Measurements from ENCODE around the gene THAP7.

Gene THAP7

DNA sequence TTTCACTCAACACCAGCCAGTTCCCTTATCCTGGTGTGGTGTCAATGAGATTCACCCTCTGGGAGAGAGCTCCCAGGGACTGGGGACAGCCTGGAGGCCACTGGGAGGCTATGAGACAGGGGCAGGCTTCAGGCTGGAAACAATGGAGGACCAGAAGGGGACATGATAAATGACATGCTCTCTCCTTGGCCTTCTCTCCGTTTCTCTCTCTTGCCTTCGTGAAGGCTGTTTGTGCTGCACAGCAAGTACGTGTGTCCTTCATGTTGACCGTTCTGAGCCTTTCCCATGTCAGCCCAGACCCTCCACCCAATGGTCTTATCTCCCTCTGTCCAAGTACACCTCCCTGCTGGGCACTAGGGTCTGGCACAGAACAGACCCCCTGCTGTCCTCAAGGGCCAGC is 21.4 kb downstream of the THAP7 start:
- H3K9ac ChIP-seq (ENCODE audit: low read length) = no peak overlapping the region
- peaks cover 6% of the 10 kb centered on the region; the same call in 1 of the 2 replicates for H3K36me3 ChIP-seq (ENCODE audit: control insufficient read depth, insufficient read depth, low read length)
- peaks cover 12% of the 10 kb centered on the region for H3K9me3 ChIP-seq (ENCODE audit: control insufficient read depth, insufficient read depth, low read depth, low read length)
- H3K27ac ChIP-seq (ENCODE audit: low read depth, low read length) = no peak overlapping the region
- H3K27me3 ChIP-seq (ENCODE audit: control insufficient read depth, insufficient read depth, low read length) = peaks cover 48% of the 10 kb centered on the region
- H3K4me3 ChIP-seq (ENCODE audit: low read depth, low read length) = no peak overlapping the region
- H3K4me1 ChIP-seq (ENCODE audit: control insufficient read depth, insufficient read depth, low read length) = peaks cover 16% of the 10 kb centered on the region

DNA sequence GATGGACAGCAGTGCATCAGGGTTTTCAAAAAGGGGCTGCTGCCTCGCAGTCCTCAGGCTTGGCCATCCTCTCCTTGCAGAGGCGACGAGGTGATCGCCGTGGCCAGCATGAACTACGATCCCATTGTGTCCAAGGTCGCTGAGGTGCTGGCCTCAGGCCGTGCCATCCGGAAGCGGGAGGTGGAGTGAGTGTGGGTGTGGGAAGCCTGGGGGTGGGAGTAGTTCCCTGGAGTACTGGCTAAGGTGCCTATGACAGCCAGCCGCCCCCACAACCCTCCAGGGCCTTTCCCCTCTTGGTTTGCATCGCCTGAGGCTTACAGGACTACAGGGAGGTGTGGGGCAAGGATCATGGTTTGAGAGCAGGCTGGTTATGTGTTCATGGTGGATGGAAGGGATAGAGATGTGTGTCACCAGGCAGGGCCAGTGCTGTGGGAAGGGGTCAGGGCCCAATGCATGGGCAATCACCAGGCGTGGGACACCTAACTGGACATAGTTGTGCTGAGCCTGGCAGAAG is 21.9 kb downstream of the THAP7 start:
- Histone ChIP-seq H3K27me3 (ENCODE audit: control insufficient read depth, insufficient read depth, low read length) (peaks cover 49% of the 10 kb centered on the region), H3K4me1 (ENCODE audit: control insufficient read depth, insufficient read depth, low read length) (peaks cover 16% of the 10 kb centered on the region), H3K4me3 (ENCODE audit: low read depth, low read length) (peak overlapping the region; percentile 43), H3K36me3 (ENCODE audit: control insufficient read depth, insufficient read depth, low read length) (0 out of 2 replicates have a peak, but pooled peaks cover 5% of the 10 kb centered on the region), H3K9ac (ENCODE audit: low read length) (peak overlapping the region; percentile 28), H3K9me3 (ENCODE audit: control insufficient read depth, insufficient read depth, low read depth, low read length) (peaks cover 12% of the 10 kb centered on the region), H3K27ac (ENCODE audit: low read depth, low read length) (no peak overlapping the region)

DNA sequence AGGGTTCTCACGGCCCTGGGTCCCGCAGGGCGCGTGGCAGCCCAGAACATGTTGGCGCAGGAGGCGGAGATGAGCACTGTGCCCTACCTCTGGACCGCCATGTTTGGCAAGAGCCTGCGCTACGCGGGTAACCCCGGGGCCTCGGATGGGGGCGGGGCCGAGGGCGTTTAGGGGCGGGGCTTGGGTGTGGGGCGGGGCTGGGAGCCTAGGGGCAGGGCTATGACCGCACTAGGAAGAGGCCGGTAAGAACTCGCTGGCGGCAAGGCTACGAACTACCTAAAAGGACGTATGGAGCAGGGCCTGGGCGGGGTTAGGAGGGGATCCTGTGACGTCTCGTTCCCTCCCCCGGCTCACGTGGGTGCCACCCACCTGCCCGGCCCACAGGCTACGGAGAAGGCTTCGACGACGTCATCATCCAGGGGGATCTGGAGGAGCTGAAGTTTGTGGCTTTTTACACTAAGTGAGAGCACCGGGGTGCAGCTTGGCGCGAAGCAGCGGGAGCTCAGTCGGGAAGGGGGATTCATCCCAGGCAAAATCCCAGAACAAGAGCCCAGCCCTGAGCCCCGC is 22.6 kb downstream of the THAP7 start:
- 0 out of 2 replicates have a peak, but pooled peaks cover 5% of the 10 kb centered on the region for H3K36me3 ChIP-seq (ENCODE audit: control insufficient read depth, insufficient read depth, low read length)
- H3K9ac ChIP-seq (ENCODE audit: low read length) = peak overlapping the region; percentile 28
- peaks cover 16% of the 10 kb centered on the region for H3K4me1 ChIP-seq (ENCODE audit: control insufficient read depth, insufficient read depth, low read length)
- H3K27me3 ChIP-seq (ENCODE audit: control insufficient read depth, insufficient read depth, low read length) = peaks cover 54% of the 10 kb centered on the region
- peak overlapping the region; percentile 45 for H3K4me3 ChIP-seq (ENCODE audit: low read depth, low read length)
- H3K27ac ChIP-seq (ENCODE audit: low read depth, low read length) = no peak overlapping the region
- peaks cover 12% of the 10 kb centered on the region for H3K9me3 ChIP-seq (ENCODE audit: control insufficient read depth, insufficient read depth, low read depth, low read length)

GRCh38 chr22:20978419-20978818 is 23.5 kb downstream of the THAP7 start:
- H3K27me3 ChIP-seq (ENCODE audit: control insufficient read depth, insufficient read depth, low read length) = peaks cover 61% of the 10 kb centered on the region
- H3K27ac ChIP-seq (ENCODE audit: low read depth, low read length) = no peak overlapping the region
- H3K4me3 ChIP-seq (ENCODE audit: low read depth, low read length) = 0 out of 2 replicates have a peak overlapping the region, but pooled peaks have one; percentile 45
- H3K4me1 ChIP-seq (ENCODE audit: control insufficient read depth, insufficient read depth, low read length) = peaks cover 16% of the 10 kb centered on the region
- H3K36me3 ChIP-seq (ENCODE audit: control insufficient read depth, insufficient read depth, low read length) = no peaks in the 10 kb centered on the region
- H3K9me3 ChIP-seq (ENCODE audit: control insufficient read depth, insufficient read depth, low read depth, low read length) = peaks cover 12% of the 10 kb centered on the region
- H3K9ac ChIP-seq (ENCODE audit: low read length) = no peak overlapping the region

DNA sequence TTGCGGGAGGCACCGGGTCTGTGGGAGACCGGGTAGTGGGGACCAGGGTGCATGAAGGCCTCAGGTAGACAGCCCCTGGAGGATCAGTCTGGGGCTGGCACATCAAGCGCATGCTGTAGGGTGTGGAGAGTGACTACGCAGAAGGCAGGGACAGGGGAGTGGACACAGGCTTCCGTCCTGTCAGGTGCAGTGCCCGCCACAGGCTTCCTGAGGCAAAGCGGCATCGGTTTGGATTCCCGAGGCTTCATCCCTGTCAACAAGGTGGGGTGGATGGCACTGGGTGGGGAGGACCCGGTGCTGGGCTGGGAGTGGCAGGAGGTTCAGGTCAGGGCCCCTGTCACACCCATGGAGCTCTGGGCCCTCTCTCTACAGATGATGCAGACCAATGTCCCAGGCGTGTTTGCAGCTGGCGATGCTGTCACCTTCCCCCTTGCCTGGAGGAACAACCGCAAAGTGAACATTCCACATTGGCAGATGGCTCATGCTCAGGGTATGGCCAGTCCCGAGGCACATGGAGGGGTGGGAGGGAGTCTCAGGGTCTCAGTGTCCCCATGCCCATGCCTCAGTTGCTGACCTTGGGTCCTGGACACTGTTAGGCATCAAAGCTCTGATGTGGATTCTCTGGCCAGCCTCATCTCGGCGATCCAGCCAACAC is 24.3 kb downstream of the THAP7 start:
- Histone ChIP-seq H3K4me1 (ENCODE audit: control insufficient read depth, insufficient read depth, low read length) (peaks cover 13% of the 10 kb centered on the region), H3K27ac (ENCODE audit: low read depth, low read length) (no peak overlapping the region), H3K36me3 (ENCODE audit: control insufficient read depth, insufficient read depth, low read length) (no peaks in the 10 kb centered on the region), H3K27me3 (ENCODE audit: control insufficient read depth, insufficient read depth, low read length) (peaks cover 61% of the 10 kb centered on the region), H3K4me3 (ENCODE audit: low read depth, low read length) (no peak overlapping the region), H3K9ac (ENCODE audit: low read length) (no peak overlapping the region), H3K9me3 (ENCODE audit: control insufficient read depth, insufficient read depth, low read depth, low read length) (peaks cover 12% of the 10 kb centered on the region)

GRCh38 chr22:20977019-20977418 is 24.9 kb downstream of the THAP7 start:
- Histone ChIP-seq H3K9me3 (ENCODE audit: control insufficient read depth, insufficient read depth, low read depth, low read length) (peaks cover 12% of the 10 kb centered on the region), H3K36me3 (ENCODE audit: control insufficient read depth, insufficient read depth, low read length) (no peaks in the 10 kb centered on the region), H3K27ac (ENCODE audit: low read depth, low read length) (no peak overlapping the region), H3K9ac (ENCODE audit: low read length) (no peak overlapping the region), H3K4me3 (ENCODE audit: low read depth, low read length) (no peak overlapping the region), H3K27me3 (ENCODE audit: control insufficient read depth, insufficient read depth, low read length) (peaks cover 61% of the 10 kb centered on the region), H3K4me1 (ENCODE audit: control insufficient read depth, insufficient read depth, low read length) (peaks cover 13% of the 10 kb centered on the region)

DNA sequence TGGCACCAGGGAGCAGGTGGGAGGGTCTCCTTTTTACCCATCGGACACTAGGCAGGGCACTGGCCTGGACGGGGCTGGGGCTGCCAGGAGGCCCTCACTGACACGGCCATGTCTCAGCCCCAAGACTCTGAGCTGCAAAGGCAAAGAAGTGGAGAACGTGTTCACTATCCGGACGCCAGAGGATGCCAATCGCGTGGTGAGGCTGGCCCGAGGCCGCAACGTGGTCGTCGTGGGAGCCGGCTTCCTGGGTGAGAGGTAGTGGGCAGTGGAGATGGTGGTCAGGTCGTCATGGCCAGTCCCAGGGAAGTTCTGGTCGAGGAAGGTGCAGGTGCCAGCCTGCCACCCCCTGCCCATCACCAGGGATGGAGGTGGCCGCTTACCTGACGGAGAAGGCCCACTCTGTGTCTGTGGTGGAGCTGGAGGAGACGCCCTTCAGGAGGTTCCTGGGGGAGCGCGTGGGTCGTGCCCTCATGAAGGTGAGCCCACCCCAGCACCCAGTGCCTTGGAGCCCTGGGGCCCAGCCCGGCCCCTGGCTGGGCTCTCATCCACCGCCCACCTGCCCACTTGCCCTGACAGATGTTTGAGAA is 25.5 kb downstream of the THAP7 start:
- Histone ChIP-seq H3K27ac (ENCODE audit: low read depth, low read length) (no peak overlapping the region), H3K4me3 (ENCODE audit: low read depth, low read length) (no peak overlapping the region), H3K36me3 (ENCODE audit: control insufficient read depth, insufficient read depth, low read length) (no peaks in the 10 kb centered on the region), H3K27me3 (ENCODE audit: control insufficient read depth, insufficient read depth, low read length) (peaks cover 63% of the 10 kb centered on the region), H3K4me1 (ENCODE audit: control insufficient read depth, insufficient read depth, low read length) (peaks cover 10% of the 10 kb centered on the region), H3K9me3 (ENCODE audit: control insufficient read depth, insufficient read depth, low read depth, low read length) (peaks cover 12% of the 10 kb centered on the region), H3K9ac (ENCODE audit: low read length) (no peak overlapping the region)

- peaks cover 8% of the 10 kb centered on the region for H3K4me1 ChIP-seq (ENCODE audit: control insufficient read depth, insufficient read depth, low read length)
- H3K9me3 ChIP-seq (ENCODE audit: control insufficient read depth, insufficient read depth, low read depth, low read length) = peaks cover 12% of the 10 kb centered on the region
- no peak overlapping the region for H3K27ac ChIP-seq (ENCODE audit: low read depth, low read length)
- no peak overlapping the region for H3K9ac ChIP-seq (ENCODE audit: low read length)
- peaks cover 67% of the 10 kb centered on the region for H3K27me3 ChIP-seq (ENCODE audit: control insufficient read depth, insufficient read depth, low read length)
- H3K4me3 ChIP-seq (ENCODE audit: low read depth, low read length) = no peak overlapping the region
- no peaks in the 10 kb centered on the region for H3K36me3 ChIP-seq (ENCODE audit: control insufficient read depth, insufficient read depth, low read length)
Measured at GRCh38 chr22:20975541-20976290, 26.2 kb downstream of the THAP7 start.

DNA sequence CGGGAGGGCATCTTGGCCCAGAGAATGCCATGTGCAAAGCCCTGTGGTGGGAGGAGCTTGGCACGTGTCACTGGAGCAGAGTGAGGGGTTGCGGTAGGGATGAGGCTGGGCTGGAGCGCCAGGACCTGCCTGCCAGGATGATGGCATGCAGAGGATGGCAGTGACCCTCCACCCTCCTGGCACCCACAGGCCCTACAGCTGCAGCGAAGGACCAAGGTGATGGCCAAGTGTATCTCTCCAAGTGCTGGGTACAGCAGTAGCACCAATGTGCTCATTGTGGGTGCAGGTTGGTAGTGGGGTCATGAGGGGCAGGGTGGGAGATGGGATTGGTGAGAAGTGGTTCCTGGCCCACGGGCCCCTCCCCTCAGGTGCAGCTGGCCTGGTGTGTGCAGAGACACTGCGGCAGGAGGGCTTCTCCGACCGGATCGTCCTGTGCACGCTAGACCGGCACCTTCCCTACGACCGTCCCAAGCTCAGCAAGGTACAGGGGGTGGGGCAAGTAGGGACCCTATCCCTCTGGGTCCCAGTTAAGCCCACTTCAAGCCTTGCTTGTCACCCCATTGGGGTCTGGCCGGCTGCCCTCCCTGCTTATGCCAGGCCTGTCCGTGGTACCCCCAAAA is 27.5 kb downstream of the THAP7 start:
- Histone ChIP-seq H3K4me1 (ENCODE audit: control insufficient read depth, insufficient read depth, low read length) (no peaks in the 10 kb centered on the region; the same call in 1 of the 2 replicates), H3K9ac (ENCODE audit: low read length) (no peak overlapping the region), H3K4me3 (ENCODE audit: low read depth, low read length) (no peak overlapping the region), H3K27ac (ENCODE audit: low read depth, low read length) (no peak overlapping the region), H3K36me3 (ENCODE audit: control insufficient read depth, insufficient read depth, low read length) (no peaks in the 10 kb centered on the region), H3K9me3 (ENCODE audit: control insufficient read depth, insufficient read depth, low read depth, low read length) (peaks cover 12% of the 10 kb centered on the region), H3K27me3 (ENCODE audit: control insufficient read depth, insufficient read depth, low read length) (peaks cover 66% of the 10 kb centered on the region)

DNA sequence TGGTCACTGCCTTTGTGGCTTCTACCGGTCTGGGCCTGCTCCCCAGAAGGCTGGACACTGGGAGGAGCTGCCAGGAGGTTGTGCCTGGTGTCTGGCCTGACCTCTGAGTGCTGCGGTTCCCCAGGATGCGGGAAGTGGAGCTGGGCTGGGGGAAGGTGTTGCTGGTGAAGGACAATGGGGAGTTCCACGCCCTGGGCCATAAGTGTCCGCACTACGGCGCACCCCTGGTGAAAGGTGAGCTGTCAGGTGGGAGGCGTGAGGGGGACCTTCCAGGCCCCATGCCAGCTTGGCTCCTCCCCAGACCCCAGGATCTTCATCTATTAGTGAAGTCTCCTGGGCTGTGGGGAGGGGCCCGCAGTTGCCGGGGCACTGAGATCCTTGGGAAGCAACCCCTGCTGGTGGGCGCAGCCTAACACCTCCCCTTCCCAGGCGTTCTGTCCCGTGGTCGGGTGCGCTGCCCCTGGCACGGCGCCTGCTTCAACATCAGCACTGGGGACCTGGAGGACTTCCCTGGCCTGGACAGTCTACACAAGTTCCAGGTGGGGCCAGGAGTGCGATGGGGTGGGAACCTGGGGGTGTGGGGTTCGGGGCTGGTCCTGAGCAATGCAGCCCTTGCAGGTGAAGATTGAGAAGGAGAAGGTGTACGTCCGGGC is 28.2 kb downstream of the THAP7 start:
- no peak overlapping the region for H3K27ac ChIP-seq (ENCODE audit: low read depth, low read length)
- H3K4me1 ChIP-seq (ENCODE audit: control insufficient read depth, insufficient read depth, low read length) = no peaks in the 10 kb centered on the region; the same call in 1 of the 2 replicates
- H3K27me3 ChIP-seq (ENCODE audit: control insufficient read depth, insufficient read depth, low read length) = peaks cover 68% of the 10 kb centered on the region
- peaks cover 8% of the 10 kb centered on the region for H3K9me3 ChIP-seq (ENCODE audit: control insufficient read depth, insufficient read depth, low read depth, low read length)
- H3K9ac ChIP-seq (ENCODE audit: low read length) = no peak overlapping the region
- H3K4me3 ChIP-seq (ENCODE audit: low read depth, low read length) = no peak overlapping the region
- H3K36me3 ChIP-seq (ENCODE audit: control insufficient read depth, insufficient read depth, low read length) = no peaks in the 10 kb centered on the region

Data from HUES6 (cell line).